ENCODE data around the gene SUSD3.

The SUSD3 gene

DNA sequence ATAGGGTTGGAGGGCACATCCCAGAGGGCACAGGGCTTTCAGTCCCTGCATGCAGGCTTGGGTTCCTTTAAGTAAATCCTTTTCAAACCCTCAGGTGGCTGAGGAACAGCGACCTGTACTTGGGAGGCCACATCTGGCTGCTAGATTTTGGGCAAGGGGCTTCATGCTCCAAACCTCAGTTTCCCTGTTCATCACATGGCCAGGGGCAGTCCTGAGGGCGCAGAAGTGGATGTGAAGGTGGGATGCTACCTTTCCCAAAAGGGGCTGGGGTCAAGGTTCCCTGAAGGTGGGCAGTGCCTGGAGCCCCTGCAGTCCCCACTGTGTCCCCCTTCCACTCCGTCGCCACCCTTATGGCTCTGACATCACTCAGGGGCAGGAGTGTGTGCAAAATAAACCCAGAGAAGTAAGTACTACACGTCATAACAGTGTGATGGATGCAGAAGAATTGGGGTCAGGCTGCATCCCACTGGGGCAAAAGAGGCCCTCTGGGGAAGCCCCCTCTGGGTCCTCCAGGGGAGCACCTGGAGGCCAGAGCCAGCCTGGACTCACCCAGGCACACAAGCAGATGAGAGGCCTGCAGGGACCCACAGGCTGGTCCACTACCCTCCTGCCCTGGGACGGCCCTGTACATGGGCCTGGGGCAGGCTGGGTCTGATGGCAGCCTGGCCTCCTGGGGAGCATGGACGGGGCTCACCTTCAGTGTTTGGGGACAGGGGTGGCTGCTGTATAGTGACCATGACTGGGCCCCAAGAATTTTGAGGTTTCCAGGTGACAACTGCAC, 35.6 kb downstream of the SUSD3 start:
- Histone ChIP-seq H3K27ac (ENCODE audit: low read depth, low read length, severe bottlenecking) (no peak overlapping the region), H3K4me1 (ENCODE audit: control insufficient read depth, insufficient read depth, low read length, poor library complexity, severe bottlenecking) (peaks cover 16% of the 10 kb centered on the region), H3K36me3 (ENCODE audit: control insufficient read depth, insufficient read depth, low read length) (no peaks in the 10 kb centered on the region), H3K4me3 (ENCODE audit: extremely low read depth, insufficient read depth, low read length, poor library complexity, severe bottlenecking) (no peak overlapping the region), H3K9me3 (ENCODE audit: control insufficient read depth, low read length) (peaks cover 10% of the 10 kb centered on the region)
- WGBS, 2 experiments (ENCODE audit: insufficient coverage in 2 of 2): 96 to 97% methylated on average over 4 to 5 of the region's 7 CpGs

DNA sequence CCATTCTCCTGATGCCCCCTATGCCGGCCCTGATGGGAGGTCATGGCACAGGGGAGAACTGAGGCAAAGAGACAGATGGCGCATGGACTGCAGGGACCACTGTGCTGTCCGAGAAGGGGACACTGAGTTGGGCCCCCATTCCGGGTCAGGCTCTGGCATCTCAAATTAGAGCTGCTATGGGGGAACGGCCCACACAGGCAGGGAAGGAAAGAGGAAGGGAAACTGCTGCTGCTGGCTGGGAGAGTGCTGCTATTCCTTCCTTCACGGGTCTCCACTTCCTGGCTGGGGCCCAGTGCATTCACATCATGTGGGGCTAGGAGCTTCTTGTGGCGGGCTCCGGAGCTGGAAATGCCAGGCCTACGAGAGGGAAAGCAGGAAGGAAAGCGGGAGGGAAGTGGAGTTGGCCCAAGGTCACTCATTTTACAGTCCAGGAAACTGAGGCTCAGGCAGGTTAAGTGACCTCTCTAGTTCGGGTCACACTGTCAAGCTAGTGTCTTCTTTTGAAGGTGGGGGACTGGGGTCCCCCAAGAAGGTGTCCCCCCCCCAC, 36.2 kb downstream of the SUSD3 start:
- peak overlapping the region; percentile 87 for H3K27ac ChIP-seq (ENCODE audit: low read depth, low read length, severe bottlenecking)
- WGBS, 2 experiments (ENCODE audit: insufficient coverage in 2 of 2): 69 to 84% methylated on average over 9 to 11 of the region's 11 CpGs
- H3K9me3 ChIP-seq (ENCODE audit: control insufficient read depth, low read length): peaks cover 10% of the 10 kb centered on the region
- H3K4me1 ChIP-seq (ENCODE audit: control insufficient read depth, insufficient read depth, low read length, poor library complexity, severe bottlenecking): peaks cover 16% of the 10 kb centered on the region
- peak overlapping the region; percentile 35 for H3K4me3 ChIP-seq (ENCODE audit: extremely low read depth, insufficient read depth, low read length, poor library complexity, severe bottlenecking)
- H3K36me3 ChIP-seq (ENCODE audit: control insufficient read depth, insufficient read depth, low read length): no peaks in the 10 kb centered on the region

DNA sequence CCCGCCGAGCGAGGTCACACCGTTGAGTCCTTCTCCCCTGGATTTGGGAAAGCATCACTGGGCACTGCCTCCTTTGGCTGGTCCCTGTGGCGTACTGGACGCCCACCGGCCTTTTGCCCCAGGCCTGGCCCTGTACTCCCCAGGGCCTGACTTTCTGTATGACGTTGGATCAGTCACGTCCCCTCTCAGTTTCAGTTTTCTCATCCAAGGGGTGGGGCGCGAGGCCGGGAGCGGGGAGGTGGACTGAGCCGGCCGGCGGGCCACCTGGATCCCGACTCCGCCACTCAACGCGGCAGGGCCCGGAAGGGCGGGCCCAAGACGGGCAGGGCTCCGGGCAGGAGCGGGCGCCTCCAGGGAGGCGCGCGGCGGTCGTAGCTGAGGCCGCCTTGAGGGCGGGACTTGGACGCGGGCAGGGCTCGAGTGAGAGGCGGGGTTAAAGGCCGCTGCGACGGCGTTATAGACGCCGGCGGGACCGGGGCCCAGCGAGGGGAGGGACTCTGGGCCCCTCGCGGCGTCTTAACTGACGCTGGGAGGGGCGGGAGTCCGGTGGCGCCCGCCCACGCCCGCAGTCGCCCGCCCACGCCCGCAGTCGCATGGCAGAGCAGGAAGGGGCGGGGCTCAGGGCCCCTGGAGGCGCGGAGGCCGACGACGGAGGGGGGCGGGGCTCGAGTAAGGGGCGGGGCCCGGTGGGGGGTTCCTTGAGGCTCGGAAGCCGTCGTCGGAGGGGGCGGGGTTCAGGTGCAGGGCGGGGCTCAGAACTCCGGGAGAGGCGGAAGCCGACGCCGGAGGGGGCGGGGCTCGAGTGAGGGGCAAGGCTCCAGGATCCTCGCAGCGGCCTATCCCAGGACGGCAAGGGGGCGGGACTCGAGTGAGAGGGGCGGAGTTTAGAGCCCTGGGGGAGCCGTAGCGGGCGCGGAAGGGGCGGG, 37.0 kb downstream of the SUSD3 start:
- 11 to 12% methylated on average over 45 to 55 of the region's 95 CpGs for WGBS, 2 experiments (ENCODE audit: insufficient coverage in 2 of 2)
- H3K4me3 ChIP-seq (ENCODE audit: extremely low read depth, insufficient read depth, low read length, poor library complexity, severe bottlenecking): peak overlapping the region; percentile 88
- peaks cover 16% of the 10 kb centered on the region for H3K4me1 ChIP-seq (ENCODE audit: control insufficient read depth, insufficient read depth, low read length, poor library complexity, severe bottlenecking)
- no peaks in the 10 kb centered on the region for H3K36me3 ChIP-seq (ENCODE audit: control insufficient read depth, insufficient read depth, low read length)
- H3K27ac ChIP-seq (ENCODE audit: low read depth, low read length, severe bottlenecking): peak overlapping the region; percentile 87
- H3K9me3 ChIP-seq (ENCODE audit: control insufficient read depth, low read length): peaks cover 10% of the 10 kb centered on the region

DNA sequence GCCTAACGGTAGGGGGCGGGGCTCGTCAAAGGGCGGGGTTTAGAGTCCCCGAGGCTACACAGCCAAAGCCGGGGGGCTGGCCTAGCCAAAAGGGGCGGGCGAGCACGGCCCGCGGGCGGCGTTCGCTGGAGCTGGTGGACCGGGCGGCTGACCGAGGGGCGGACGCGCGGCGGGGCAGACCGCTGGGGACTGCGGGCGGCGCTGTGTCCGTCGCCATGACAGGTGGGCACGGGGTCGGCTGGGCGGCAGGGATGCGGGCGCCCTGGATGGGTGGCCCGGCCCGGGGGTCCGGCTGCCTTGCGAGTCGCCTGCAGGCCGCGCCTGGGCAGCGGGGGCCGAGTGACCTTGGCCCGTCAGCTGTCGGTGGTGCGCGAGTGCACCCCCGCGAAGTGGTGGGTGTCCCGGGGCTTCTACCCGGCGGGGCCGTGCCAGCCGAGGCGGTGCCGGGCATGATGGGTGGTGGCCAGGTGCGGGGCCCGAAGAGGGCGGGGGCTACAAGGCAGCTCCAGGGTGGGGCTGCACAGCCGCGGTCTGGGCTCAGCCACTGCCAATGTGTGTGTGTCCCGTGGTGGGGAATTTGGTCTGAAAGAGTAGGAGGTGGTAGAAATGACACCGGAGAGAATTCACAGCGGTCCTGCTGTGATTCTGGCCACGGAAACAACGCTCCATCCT, 37.8 kb downstream of the SUSD3 start, which contains the start of gene CARD19:
Gene CARD19, plus strand, starts transcription at position 87 of the 672 bp plus-strand sequence. Its CDS starts 129 bp downstream, at position 216.
- Histone ChIP-seq H3K36me3 (ENCODE audit: control insufficient read depth, insufficient read depth, low read length) (no peaks in the 10 kb centered on the region), H3K9me3 (ENCODE audit: control insufficient read depth, low read length) (peaks cover 4% of the 10 kb centered on the region), H3K4me1 (ENCODE audit: control insufficient read depth, insufficient read depth, low read length, poor library complexity, severe bottlenecking) (peaks cover 16% of the 10 kb centered on the region), H3K27ac (ENCODE audit: low read depth, low read length, severe bottlenecking) (peak within 1 kb of the TSS; percentile 87), H3K4me3 (ENCODE audit: extremely low read depth, insufficient read depth, low read length, poor library complexity, severe bottlenecking) (peak within 1 kb of the TSS; percentile 88)
- WGBS, 2 experiments (ENCODE audit: insufficient coverage in 2 of 2): 0 to 1% methylated on average over 46 to 54 of the region's 65 CpGs

DNA sequence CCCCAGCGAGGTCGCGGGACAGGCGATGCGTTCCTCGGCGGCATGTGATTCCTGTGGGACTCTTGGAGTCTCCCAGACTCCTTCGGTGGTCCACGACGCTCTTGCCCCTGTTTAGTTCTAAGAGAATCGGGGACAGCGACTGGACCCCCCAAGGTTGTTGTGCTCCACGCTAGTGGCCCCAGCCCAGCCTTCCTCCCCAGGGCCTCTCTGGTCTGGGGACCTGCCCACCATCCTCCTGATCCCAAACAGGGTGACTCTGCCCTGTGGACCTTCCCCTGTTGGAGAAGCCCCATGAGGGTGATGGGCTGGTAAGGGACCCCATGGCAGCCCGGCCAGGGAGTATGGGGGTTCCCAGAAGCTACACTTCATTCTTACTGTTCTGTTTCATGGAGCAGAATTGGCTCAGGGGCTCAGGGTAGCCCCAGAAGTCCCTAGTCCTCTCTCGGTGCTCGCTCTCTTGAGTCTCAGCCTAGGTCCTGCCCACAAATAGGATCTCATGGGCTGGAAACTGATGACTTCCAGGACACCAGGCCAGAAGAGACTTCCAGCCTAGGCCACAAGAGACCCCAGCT, 38.4 kb downstream of the SUSD3 start:
- H3K4me3 ChIP-seq (ENCODE audit: extremely low read depth, insufficient read depth, low read length, poor library complexity, severe bottlenecking): peak overlapping the region; percentile 88
- no peaks in the 10 kb centered on the region for H3K36me3 ChIP-seq (ENCODE audit: control insufficient read depth, insufficient read depth, low read length)
- 36 to 39% methylated on average over 14 to 16 of the region's 16 CpGs for WGBS, 2 experiments (ENCODE audit: insufficient coverage in 2 of 2)
- H3K4me1 ChIP-seq (ENCODE audit: control insufficient read depth, insufficient read depth, low read length, poor library complexity, severe bottlenecking): peaks cover 16% of the 10 kb centered on the region
- H3K9me3 ChIP-seq (ENCODE audit: control insufficient read depth, low read length): no peaks in the 10 kb centered on the region
- no peak overlapping the region for H3K27ac ChIP-seq (ENCODE audit: low read depth, low read length, severe bottlenecking)

DNA sequence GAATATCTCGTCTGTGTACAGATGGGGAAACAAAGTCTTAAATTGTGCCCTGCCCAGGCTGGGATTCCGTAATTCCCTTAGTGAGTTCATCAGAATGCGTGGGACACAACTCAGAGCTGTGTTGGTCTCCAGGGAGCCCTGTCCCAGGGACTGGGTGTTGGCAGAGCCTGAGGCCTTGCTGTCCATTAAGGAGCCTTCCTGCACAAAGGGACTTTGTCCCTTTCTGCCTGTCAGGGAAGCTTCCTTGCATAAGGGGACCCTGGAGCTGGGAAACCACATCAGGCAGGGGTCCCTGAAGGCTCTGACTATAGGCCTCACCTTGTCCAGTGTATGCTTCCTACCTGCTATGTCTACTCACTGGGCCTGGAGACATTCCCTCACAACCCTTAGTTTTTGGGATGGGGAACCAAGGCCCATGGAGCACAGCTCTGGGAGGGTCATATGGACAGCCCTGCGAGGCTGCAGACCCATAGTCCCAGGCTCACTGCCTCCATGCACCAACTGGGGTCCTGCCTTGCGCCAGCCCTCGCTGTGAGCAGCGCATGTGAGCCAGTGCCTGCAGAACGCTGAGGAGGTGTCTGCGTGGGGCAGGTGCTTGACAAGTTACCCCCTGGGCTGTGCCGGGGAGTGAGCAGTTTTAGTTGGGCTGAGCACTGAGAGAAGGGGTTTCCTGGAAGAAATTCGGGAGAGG, 39.2 kb downstream of the SUSD3 start:
- Histone ChIP-seq H3K4me3 (ENCODE audit: extremely low read depth, insufficient read depth, low read length, poor library complexity, severe bottlenecking) (no peak overlapping the region), H3K27ac (ENCODE audit: low read depth, low read length, severe bottlenecking) (no peak overlapping the region), H3K36me3 (ENCODE audit: control insufficient read depth, insufficient read depth, low read length) (no peaks in the 10 kb centered on the region), H3K9me3 (ENCODE audit: control insufficient read depth, low read length) (no peaks in the 10 kb centered on the region), H3K4me1 (ENCODE audit: control insufficient read depth, insufficient read depth, low read length, poor library complexity, severe bottlenecking) (peaks cover 16% of the 10 kb centered on the region)
- 88% methylated on average over 11 of the region's 11 CpGs for WGBS, 2 experiments (ENCODE audit: insufficient coverage in 2 of 2)

DNA sequence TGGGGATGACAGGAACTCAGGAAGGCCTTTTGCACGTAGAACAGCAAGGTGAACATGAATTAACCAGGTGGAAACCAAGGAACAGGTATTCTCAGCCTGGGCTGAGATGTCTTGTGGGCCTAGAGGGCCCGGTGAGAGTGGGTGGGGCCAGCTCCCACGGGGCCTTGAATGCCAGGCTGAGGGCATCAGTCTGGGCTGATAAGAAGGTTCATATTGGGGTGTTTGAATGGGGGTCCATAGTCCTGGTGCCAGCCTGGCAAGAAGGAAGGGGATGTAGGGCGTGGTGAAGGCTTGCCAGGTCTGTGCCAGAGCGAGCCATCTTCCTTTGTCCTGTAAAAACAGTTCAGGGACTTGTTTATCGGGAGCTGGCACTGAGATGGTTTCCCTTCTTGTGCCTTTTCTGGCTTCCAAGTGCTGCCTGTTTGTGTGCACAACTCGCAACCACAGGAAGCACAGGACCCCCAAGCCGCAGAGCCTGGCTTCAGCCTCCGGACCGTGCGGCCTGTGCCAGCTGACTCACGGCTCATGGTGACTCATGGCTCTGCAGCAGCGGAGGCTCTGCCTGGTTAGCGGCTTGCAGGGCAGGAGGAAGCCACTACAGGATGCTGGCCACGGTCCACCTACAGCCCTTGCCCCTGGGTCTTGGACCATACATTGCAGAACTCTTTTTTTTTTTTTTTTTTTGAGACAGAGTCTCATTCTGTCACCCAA, 39.9 kb downstream of the SUSD3 start:
- Histone ChIP-seq H3K4me3 (ENCODE audit: extremely low read depth, insufficient read depth, low read length, poor library complexity, severe bottlenecking) (no peak overlapping the region), H3K27ac (ENCODE audit: low read depth, low read length, severe bottlenecking) (peak overlapping the region; percentile 45), H3K4me1 (ENCODE audit: control insufficient read depth, insufficient read depth, low read length, poor library complexity, severe bottlenecking) (peaks cover 16% of the 10 kb centered on the region), H3K36me3 (ENCODE audit: control insufficient read depth, insufficient read depth, low read length) (no peaks in the 10 kb centered on the region), H3K9me3 (ENCODE audit: control insufficient read depth, low read length) (no peaks in the 10 kb centered on the region)
- 82 to 84% methylated on average over 14 to 15 of the region's 15 CpGs for WGBS, 2 experiments (ENCODE audit: insufficient coverage in 2 of 2)

DNA sequence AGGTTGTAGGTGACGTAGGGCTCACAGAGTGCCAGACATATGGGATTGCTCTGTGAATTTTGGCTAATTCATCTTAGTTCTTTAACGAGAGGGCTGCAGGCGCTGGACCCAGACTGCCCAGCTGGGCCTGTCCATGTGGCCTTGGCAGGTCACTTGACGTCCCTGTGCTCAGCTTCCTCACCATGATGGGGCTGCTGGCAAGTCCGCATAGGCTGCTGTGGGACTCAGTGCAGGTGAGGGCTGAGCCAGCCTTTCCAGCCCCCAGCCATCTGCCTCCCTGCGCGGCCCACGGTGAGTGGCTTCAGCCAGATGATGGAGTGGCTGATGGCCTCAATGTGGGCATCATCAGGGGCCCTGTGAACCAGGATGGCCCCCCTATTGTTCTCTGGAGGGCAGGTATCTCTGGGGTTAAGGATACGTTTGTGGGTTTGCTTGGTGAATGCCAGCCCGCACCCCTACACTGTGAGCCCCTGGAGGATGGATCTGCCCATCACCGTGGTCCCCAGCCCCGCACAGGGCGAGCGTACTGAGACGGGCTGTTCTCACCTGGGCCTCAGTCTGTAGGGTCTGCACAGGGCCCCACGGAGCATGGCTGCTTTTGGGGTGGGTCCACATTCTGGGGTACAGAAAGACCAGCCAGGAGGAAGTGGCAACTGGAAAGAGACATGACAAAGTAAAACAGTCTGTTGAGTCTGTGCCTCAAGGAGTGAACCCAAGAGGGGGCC, 41.2 kb downstream of the SUSD3 start:
- Histone ChIP-seq H3K36me3 (ENCODE audit: control insufficient read depth, insufficient read depth, low read length) (no peaks in the 10 kb centered on the region), H3K27ac (ENCODE audit: low read depth, low read length, severe bottlenecking) (no peak overlapping the region), H3K4me3 (ENCODE audit: extremely low read depth, insufficient read depth, low read length, poor library complexity, severe bottlenecking) (no peak overlapping the region), H3K9me3 (ENCODE audit: control insufficient read depth, low read length) (no peaks in the 10 kb centered on the region), H3K4me1 (ENCODE audit: control insufficient read depth, insufficient read depth, low read length, poor library complexity, severe bottlenecking) (peaks cover 16% of the 10 kb centered on the region)
- 92 to 93% methylated on average over 9 to 15 of the region's 16 CpGs for WGBS, 2 experiments (ENCODE audit: insufficient coverage in 2 of 2)

DNA sequence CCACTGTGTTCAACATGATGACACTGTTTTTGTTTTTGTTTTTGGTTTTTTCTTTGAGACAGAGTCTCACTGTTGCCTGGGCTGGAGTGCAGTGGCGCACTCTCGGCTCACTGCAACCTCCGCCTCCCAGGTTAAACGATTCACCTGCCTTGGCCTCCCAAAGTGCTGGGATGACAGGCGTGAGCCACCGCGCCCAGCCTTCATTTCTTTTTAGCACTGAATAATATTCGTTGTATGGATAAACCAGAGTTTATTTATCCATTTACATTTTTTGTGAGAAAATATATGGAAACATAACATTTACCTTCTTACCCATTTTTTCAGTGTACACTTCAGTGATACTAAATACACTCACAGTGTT, 41.8 kb downstream of the SUSD3 start:
- WGBS, 2 experiments (ENCODE audit: insufficient coverage in 2 of 2): 97 to 100% methylated on average over 2 to 4 of the region's 8 CpGs
- Histone ChIP-seq H3K27ac (ENCODE audit: low read depth, low read length, severe bottlenecking) (no peak overlapping the region), H3K4me1 (ENCODE audit: control insufficient read depth, insufficient read depth, low read length, poor library complexity, severe bottlenecking) (peaks cover 16% of the 10 kb centered on the region), H3K9me3 (ENCODE audit: control insufficient read depth, low read length) (no peaks in the 10 kb centered on the region), H3K4me3 (ENCODE audit: extremely low read depth, insufficient read depth, low read length, poor library complexity, severe bottlenecking) (no peak overlapping the region), H3K36me3 (ENCODE audit: control insufficient read depth, insufficient read depth, low read length) (no peaks in the 10 kb centered on the region)

All from mesodermal cell (in vitro differentiated cells).